ENCODE measurements around the gene EXOC6.

Gene EXOC6

DNA sequence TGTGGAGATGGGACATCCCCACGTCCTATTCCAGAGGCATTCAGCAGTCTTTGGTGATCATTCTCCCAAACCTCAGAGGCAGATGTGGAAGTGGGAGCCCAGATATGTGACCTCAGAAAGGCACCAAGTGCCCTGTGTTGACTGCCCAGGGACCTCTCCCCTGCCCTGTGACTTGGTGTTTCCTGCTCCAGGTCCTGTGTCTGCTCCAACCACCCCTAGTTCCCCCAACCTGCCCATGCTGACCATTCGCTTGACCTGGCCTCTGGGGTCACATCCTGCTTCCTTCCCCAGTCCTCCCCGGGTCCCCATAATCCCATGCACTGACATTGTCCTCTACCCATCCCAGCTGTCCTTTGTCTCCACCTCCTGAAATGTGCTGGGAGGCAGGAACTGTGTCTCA lies 233.0 kb downstream of the EXOC6 start:
- no peak for TF ChIP-seq CTCF (IDR thresholded peaks at IDR 0.05; ENCODE audit: control insufficient read depth, insufficient read depth, low read depth, low read length, missing control alignments)
- no peak for DNase-seq (ENCODE audit: low read depth)
- no peak overlapping the region for H3K4me3 ChIP-seq (ENCODE audit: control insufficient read depth, low read depth, low read length)

- H3K4me3 ChIP-seq (ENCODE audit: control insufficient read depth, low read depth, low read length): no peak overlapping the region
- DNase-seq (ENCODE audit: low read depth): peak; percentile 11
- no peak for TF ChIP-seq CTCF (IDR thresholded peaks at IDR 0.05; ENCODE audit: control insufficient read depth, insufficient read depth, low read depth, low read length, missing control alignments)
Observed at GRCh38 chr10:93081834-93082233, 233.5 kb downstream of the EXOC6 start.

GRCh38 chr10:93083743-93084539 lies 235.6 kb downstream of the EXOC6 start:
- DNase-seq (ENCODE audit: low read depth): no peak
- TF ChIP-seq CTCF (IDR thresholded peaks at IDR 0.05; ENCODE audit: control insufficient read depth, insufficient read depth, low read depth, low read length, missing control alignments): no peak
- no peak overlapping the region for H3K4me3 ChIP-seq (ENCODE audit: control insufficient read depth, low read depth, low read length)

- TF ChIP-seq CTCF (IDR thresholded peaks at IDR 0.05; ENCODE audit: control insufficient read depth, insufficient read depth, low read depth, low read length, missing control alignments): no peak
- DNase-seq (ENCODE audit: low read depth): no peak
- H3K4me3 ChIP-seq (ENCODE audit: control insufficient read depth, low read depth, low read length): no peak overlapping the region
Observed at GRCh38 chr10:93085272-93085859, 237.0 kb downstream of the EXOC6 start.

GRCh38 chr10:93086289-93086688 lies 238.0 kb downstream of the EXOC6 start:
- no peak for DNase-seq (ENCODE audit: low read depth)

GRCh38 chr10:93087846-93088245 lies 239.5 kb downstream of the EXOC6 start:
- H3K4me3 ChIP-seq (ENCODE audit: control insufficient read depth, low read depth, low read length): no peak overlapping the region
- no peak for TF ChIP-seq CTCF (IDR thresholded peaks at IDR 0.05; ENCODE audit: control insufficient read depth, insufficient read depth, low read depth, low read length, missing control alignments)
- DNase-seq (ENCODE audit: low read depth): no peak

More at GRCh38 chr10:93086289-93086688, 238.0 kb downstream of the EXOC6 start:
- no peak for TF ChIP-seq CTCF (IDR thresholded peaks at IDR 0.05; ENCODE audit: control insufficient read depth, insufficient read depth, low read depth, low read length, missing control alignments)
- H3K4me3 ChIP-seq (ENCODE audit: control insufficient read depth, low read depth, low read length): no peak overlapping the region

All from AG09309 (cell line).